H1 (cell line): ENCODE results near the gene HRH1. TPM values are rescaled to one million over a fixed set of nuclear protein-coding genes. Genes with fewer than 3 reads are reported as not detected.

ENCODE experiments used
- USF2 ChIP-seq: IDR thresholded peaks from 2 replicates; pipeline ENCODE4 v1.6.1; 2011; ENCODE audit warnings: low read length, improper control_type of control experiment
- polyA plus RNA-seq, 7 experiments: library from polyadenylated mRNA; depleted of rRNA in 3 of 7; stranded (reverse) in 5 of 7; unstranded in 2 of 7; fragments of >200 nt in 5 of 7; fragments of 200-250 nt in 2 of 7; gene quantifications; 1 replicate in 5 of 7; 2 replicates in 1 of 7; 4 replicates in 1 of 7; pipeline versions ENCODE4 v1.2.1 to v1.2.3, GENCODE V29; 2011 to 2013; ENCODE audit warnings: missing spikeins in 2 of 7, mixed read lengths in 2 of 7
- total RNA-seq: library from RNA; stranded (reverse); fragmentation: NEBNext Ultra II Directional; extraction: Animal tissue kit (Norgen Biotek cat#: 25700); gene quantifications from 2 replicates; pipeline ENCODE4 v1.2.1, GENCODE V29; 2021

Gene HRH1
- total and polyA plus RNA-seq, 2 of the 8 experiments (the other 6 are each of a cell fraction or from before 2014, with no cell fraction given): 0.11 TPM; not detected in 1

GRCh38 chr3:11310258-11310657 is 156.0 kb downstream of the HRH1 start (continued):
- no peak for TF ChIP-seq USF2
